ENCODE results near the gene SHOX. TPM values are rescaled to one million over a fixed set of nuclear protein-coding genes. Genes with fewer than 3 reads are reported as not detected.

The SHOX gene
- total and polyA plus RNA-seq, 2 experiments from 2014 or later, result not detected

GRCh38 chrX:627510-627981 lies 3.0 kb upstream of the SHOX start:
- no peak overlapping the region for H2AFZ ChIP-seq
- no peaks in the 10 kb centered on the region for H3K9me2 ChIP-seq (ENCODE audit: insufficient read depth)
- H3K4me3 ChIP-seq, result no peak overlapping the region
- no peaks in the 10 kb centered on the region for H4K20me1 ChIP-seq (ENCODE audit: insufficient read depth)
- H3F3A ChIP-seq (ENCODE audit: insufficient read depth), result no peaks in the 10 kb centered on the region
- H3K9me3 ChIP-seq (ENCODE audit: low read depth), result no peaks in the 10 kb centered on the region
- no peaks in the 10 kb centered on the region for H3K79me2 ChIP-seq (ENCODE audit: insufficient read depth)
- no peaks in the 10 kb centered on the region for H3K36me3 ChIP-seq (ENCODE audit: low read depth)
- 46 to 47% methylated on average over 15 of the region's 15 CpGs for WGBS, 2 experiments (ENCODE audit: low coverage in 1 of 2, low lambda C conversion rate in 2 of 2, missing lambda C conversion rate in 2 of 2)
- no peak overlapping the region for H3K9ac ChIP-seq
- in situ Hi-C loops (cut with MboI), result no loop called here
- no peaks in the 10 kb centered on the region for H3K27me3 ChIP-seq (replicated peaks; ENCODE audit: insufficient read depth)
- no peak for DNase-seq
- TF ChIP-seq EZH2phosphoT487 (IDR thresholded peaks at IDR 0.05; ENCODE audit: insufficient read depth, low read depth), result no peak
- no peak for TF ChIP-seq EZH2 (IDR thresholded peaks at IDR 0.05; ENCODE audit: insufficient read depth, poor library complexity, severe bottlenecking)
- H3K4me2 ChIP-seq (ENCODE audit: unreplicated experiment), result no peak overlapping the region
- no peak overlapping the region for H3K27ac ChIP-seq
- no peaks in the 10 kb centered on the region for H3K4me1 ChIP-seq (ENCODE audit: insufficient read depth)

- TF ChIP-seq EZH2phosphoT487 (IDR thresholded peaks at IDR 0.05; ENCODE audit: insufficient read depth, low read depth) (no peak), EZH2 (IDR thresholded peaks at IDR 0.05; ENCODE audit: insufficient read depth, poor library complexity, severe bottlenecking) (no peak)
- Histone ChIP-seq H2AFZ (no peak overlapping the region), H3K4me1 (ENCODE audit: insufficient read depth) (no peaks in the 10 kb centered on the region), H3K27me3 (replicated peaks; ENCODE audit: insufficient read depth) (no peaks in the 10 kb centered on the region), H3K9me3 (ENCODE audit: low read depth) (no peaks in the 10 kb centered on the region), H3K4me3 (no peak overlapping the region), H3K27ac (no peak overlapping the region), H3K9ac (no peak overlapping the region), H3F3A (ENCODE audit: insufficient read depth) (no peaks in the 10 kb centered on the region), H4K20me1 (ENCODE audit: insufficient read depth) (no peaks in the 10 kb centered on the region), H3K9me2 (ENCODE audit: insufficient read depth) (no peaks in the 10 kb centered on the region), H3K79me2 (ENCODE audit: insufficient read depth) (no peaks in the 10 kb centered on the region), H3K36me3 (ENCODE audit: low read depth) (no peaks in the 10 kb centered on the region), H3K4me2 (ENCODE audit: unreplicated experiment) (no peak overlapping the region)
- 24 to 33% methylated on average over 4 of the region's 4 CpGs for WGBS, 2 experiments (ENCODE audit: low coverage in 1 of 2, low lambda C conversion rate in 2 of 2, missing lambda C conversion rate in 2 of 2)
- no peak for DNase-seq
- in situ Hi-C loops (cut with MboI), result no loop called here
Measured at GRCh38 chrX:627995-628394, 2.6 kb upstream of the SHOX start.

- Histone ChIP-seq H3K9ac (no peak overlapping the region), H3F3A (ENCODE audit: insufficient read depth) (no peaks in the 10 kb centered on the region), H3K4me3 (no peak overlapping the region), H3K9me2 (ENCODE audit: insufficient read depth) (no peaks in the 10 kb centered on the region), H3K4me2 (ENCODE audit: unreplicated experiment) (no peak overlapping the region), H3K27me3 (replicated peaks; ENCODE audit: insufficient read depth) (no peaks in the 10 kb centered on the region), H3K9me3 (ENCODE audit: low read depth) (no peaks in the 10 kb centered on the region), H3K36me3 (ENCODE audit: low read depth) (no peaks in the 10 kb centered on the region), H3K4me1 (ENCODE audit: insufficient read depth) (no peaks in the 10 kb centered on the region), H4K20me1 (ENCODE audit: insufficient read depth) (no peaks in the 10 kb centered on the region), H3K79me2 (ENCODE audit: insufficient read depth) (no peaks in the 10 kb centered on the region), H2AFZ (no peak overlapping the region), H3K27ac (no peak overlapping the region)
- WGBS, 2 experiments (ENCODE audit: low coverage in 1 of 2, low lambda C conversion rate in 2 of 2, missing lambda C conversion rate in 2 of 2), result 6 to 14% methylated on average over 26 to 30 of the region's 30 CpGs
- no peak for DNase-seq
- TF ChIP-seq EZH2phosphoT487 (IDR thresholded peaks at IDR 0.05; ENCODE audit: insufficient read depth, low read depth), result no peak
- no peak for TF ChIP-seq EZH2 (IDR thresholded peaks at IDR 0.05; ENCODE audit: insufficient read depth, poor library complexity, severe bottlenecking)
- in situ Hi-C loops (cut with MboI), result no loop called here
Measured at GRCh38 chrX:629230-630006, 1.2 kb upstream of the SHOX start.

GRCh38 chrX:630007-630611 lies 482 bp upstream of the SHOX start:
- no peak overlapping the region for H3K9ac ChIP-seq
- no peaks in the 10 kb centered on the region for H3K9me3 ChIP-seq (ENCODE audit: low read depth)
- no peaks in the 10 kb centered on the region for H3K9me2 ChIP-seq (ENCODE audit: insufficient read depth)
- WGBS, 2 experiments (ENCODE audit: low coverage in 1 of 2, low lambda C conversion rate in 2 of 2, missing lambda C conversion rate in 2 of 2), result 4 to 8% methylated on average over 54 to 58 of the region's 62 CpGs
- no peak overlapping the region for H3K27ac ChIP-seq
- H3K4me3 ChIP-seq, result no peak overlapping the region
- H3K36me3 ChIP-seq (ENCODE audit: low read depth), result no peaks in the 10 kb centered on the region
- no peaks in the 10 kb centered on the region for H3F3A ChIP-seq (ENCODE audit: insufficient read depth)
- no peaks in the 10 kb centered on the region for H3K79me2 ChIP-seq (ENCODE audit: insufficient read depth)
- no peaks in the 10 kb centered on the region for H3K4me1 ChIP-seq (ENCODE audit: insufficient read depth)
- no peak overlapping the region for H3K4me2 ChIP-seq (ENCODE audit: unreplicated experiment)
- DNase-seq, result no peak
- H2AFZ ChIP-seq, result no peak overlapping the region
- in situ Hi-C loops (cut with MboI), result no loop called here
- no peaks in the 10 kb centered on the region for H4K20me1 ChIP-seq (ENCODE audit: insufficient read depth)
- TF ChIP-seq EZH2phosphoT487 (IDR thresholded peaks at IDR 0.05; ENCODE audit: insufficient read depth, low read depth), result no peak
- no peak for TF ChIP-seq EZH2 (IDR thresholded peaks at IDR 0.05; ENCODE audit: insufficient read depth, poor library complexity, severe bottlenecking)
- no peaks in the 10 kb centered on the region for H3K27me3 ChIP-seq (replicated peaks; ENCODE audit: insufficient read depth)
